ENCODE data around the gene ADAMTSL1. TPM values are rescaled to one million over a fixed set of nuclear protein-coding genes. Genes with fewer than 3 reads are reported as not detected.

The ADAMTSL1 gene
- total and polyA plus RNA-seq, 2 donors from 2014 or later = 3.0 to 27.3 TPM

DNA sequence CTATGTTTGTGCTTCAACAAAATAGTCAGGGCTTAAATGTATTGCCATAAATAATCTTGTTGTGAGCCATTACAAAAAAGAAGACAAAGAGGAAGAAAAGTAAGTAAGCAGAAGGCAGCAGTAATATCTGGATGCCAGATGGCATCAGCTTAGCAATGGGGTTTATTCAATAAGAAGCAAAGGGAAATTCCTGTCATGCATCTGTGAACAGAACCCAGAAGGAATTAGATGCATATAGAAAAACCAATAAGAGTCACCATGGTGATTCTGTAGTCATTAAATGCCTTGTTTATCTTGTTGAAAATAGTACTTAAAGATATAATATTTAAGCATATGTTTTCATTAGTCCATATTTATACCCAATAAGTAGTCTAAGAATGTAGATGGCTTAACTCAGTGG lies 216.0 kb downstream of the ADAMTSL1 start:
- DNase-seq = no peak
- Histone ChIP-seq H3K36me3 (ENCODE audit: control insufficient read depth in 2 of 3, insufficient read depth in 3 of 3, low read length in 3 of 3) (no peaks in the 10 kb centered on the region), H3K4me3 (ENCODE audit: low read length in 3 of 3) (no peak overlapping the region), H3K9me3 (ENCODE audit: control insufficient read depth in 2 of 3, insufficient read depth in 1 of 3, low read length in 3 of 3) (peaks cover 0 to 4% (median 0%) of the 10 kb centered on the region in 3 donors), H3K27ac (ENCODE audit: low read depth in 2 of 2, low read length in 2 of 2) (no peak overlapping the region), H3K4me1 (ENCODE audit: control insufficient read depth in 2 of 3, insufficient read depth in 2 of 3, low read depth in 1 of 3, low read length in 3 of 3) (peaks cover 0 to 2% (median 0%) of the 10 kb centered on the region in 3 donors), H3K9ac (ENCODE audit: low read length in 3 of 3) (no peak overlapping the region), H3K27me3 (ENCODE audit: control insufficient read depth, insufficient read depth, low read length) (no peaks in the 10 kb centered on the region)
- FAIRE-seq = no peak
- TF ChIP-seq, protein P1, sequence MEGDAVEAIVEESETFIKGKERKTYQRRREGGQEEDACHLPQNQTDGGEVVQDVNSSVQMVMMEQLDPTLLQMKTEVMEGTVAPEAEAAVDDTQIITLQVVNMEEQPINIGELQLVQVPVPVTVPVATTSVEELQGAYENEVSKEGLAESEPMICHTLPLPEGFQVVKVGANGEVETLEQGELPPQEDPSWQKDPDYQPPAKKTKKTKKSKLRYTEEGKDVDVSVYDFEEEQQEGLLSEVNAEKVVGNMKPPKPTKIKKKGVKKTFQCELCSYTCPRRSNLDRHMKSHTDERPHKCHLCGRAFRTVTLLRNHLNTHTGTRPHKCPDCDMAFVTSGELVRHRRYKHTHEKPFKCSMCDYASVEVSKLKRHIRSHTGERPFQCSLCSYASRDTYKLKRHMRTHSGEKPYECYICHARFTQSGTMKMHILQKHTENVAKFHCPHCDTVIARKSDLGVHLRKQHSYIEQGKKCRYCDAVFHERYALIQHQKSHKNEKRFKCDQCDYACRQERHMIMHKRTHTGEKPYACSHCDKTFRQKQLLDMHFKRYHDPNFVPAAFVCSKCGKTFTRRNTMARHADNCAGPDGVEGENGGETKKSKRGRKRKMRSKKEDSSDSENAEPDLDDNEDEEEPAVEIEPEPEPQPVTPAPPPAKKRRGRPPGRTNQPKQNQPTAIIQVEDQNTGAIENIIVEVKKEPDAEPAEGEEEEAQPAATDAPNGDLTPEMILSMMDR (IDR thresholded peaks at IDR 0.05; ENCODE audit: borderline replicate concordance, extremely low read depth, insufficient read depth) = no peak
- intact Hi-C loops (cut with DNase I) = no loop called here

DNA sequence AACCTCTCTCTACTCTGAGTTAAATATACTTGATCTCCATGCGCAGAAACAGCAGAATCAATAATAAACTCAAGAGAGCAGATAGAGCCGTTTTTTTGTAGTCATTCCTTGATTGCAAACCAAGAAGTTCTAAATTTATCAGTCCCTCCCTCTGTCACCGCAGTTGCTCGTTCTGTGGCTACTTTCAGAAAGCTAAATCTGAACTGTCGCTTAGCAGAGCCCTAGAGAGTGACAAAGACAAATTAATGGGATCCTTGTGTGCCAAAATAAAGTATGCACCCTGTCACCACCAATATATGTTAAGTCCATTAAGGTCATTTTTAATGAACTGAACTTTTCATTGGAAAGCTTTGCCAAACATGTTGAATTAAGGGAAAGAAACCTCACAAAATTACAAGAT lies 218.3 kb downstream of the ADAMTSL1 start:
- H3K27me3 ChIP-seq (ENCODE audit: control insufficient read depth, insufficient read depth, low read length) = no peaks in the 10 kb centered on the region
- DNase-seq (no peak), FAIRE-seq (no peak)
- H3K36me3 ChIP-seq (ENCODE audit: control insufficient read depth in 2 of 3, insufficient read depth in 3 of 3, low read length in 3 of 3) = no peaks in the 10 kb centered on the region
- intact Hi-C loops (cut with DNase I) = no loop called here
- TF ChIP-seq, protein P1 (IDR thresholded peaks at IDR 0.05; ENCODE audit: borderline replicate concordance, extremely low read depth, insufficient read depth) = no peak
- peaks cover 0 to 2% (median 0%) of the 10 kb centered on the region in 3 donors for H3K4me1 ChIP-seq (ENCODE audit: control insufficient read depth in 2 of 3, insufficient read depth in 2 of 3, low read depth in 1 of 3, low read length in 3 of 3)
- no peak overlapping the region for H3K9ac ChIP-seq (ENCODE audit: low read length in 3 of 3)
- no peak overlapping the region for H3K27ac ChIP-seq (ENCODE audit: low read depth in 2 of 2, low read length in 2 of 2)
- H3K9me3 ChIP-seq (ENCODE audit: control insufficient read depth in 2 of 3, insufficient read depth in 1 of 3, low read length in 3 of 3) = peaks cover 0 to 9% (median 0%) of the 10 kb centered on the region in 3 donors
- no peak overlapping the region for H3K4me3 ChIP-seq (ENCODE audit: low read length in 3 of 3)

DNA sequence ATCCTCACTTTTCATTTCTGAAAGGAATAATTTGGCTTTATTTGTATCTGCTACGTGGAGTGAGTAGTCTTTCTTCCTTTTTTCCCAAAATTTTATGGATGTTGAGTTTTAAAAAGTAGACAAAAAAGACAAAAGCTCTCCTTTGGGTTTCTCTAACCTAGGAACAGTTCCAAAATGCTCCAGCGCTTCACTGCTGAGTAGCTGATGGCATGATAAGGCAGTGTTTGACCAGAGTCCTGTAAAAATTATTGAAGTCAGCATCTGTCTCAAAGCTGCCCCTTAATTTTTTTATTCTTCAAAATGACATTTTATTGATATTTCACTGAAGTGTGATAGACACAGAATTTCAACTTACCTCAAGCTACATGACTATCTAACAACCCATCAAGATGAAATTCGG lies 219.0 kb downstream of the ADAMTSL1 start:
- intact Hi-C loops (cut with DNase I) = no loop called here
- DNase-seq (no peak), FAIRE-seq (no peak)
- no peak overlapping the region for H3K27ac ChIP-seq (ENCODE audit: low read depth in 2 of 2, low read length in 2 of 2)
- no peak overlapping the region for H3K9ac ChIP-seq (ENCODE audit: low read length in 3 of 3)
- peaks cover 0 to 2% (median 0%) of the 10 kb centered on the region in 3 donors for H3K4me1 ChIP-seq (ENCODE audit: control insufficient read depth in 2 of 3, insufficient read depth in 2 of 3, low read depth in 1 of 3, low read length in 3 of 3)
- H3K36me3 ChIP-seq (ENCODE audit: control insufficient read depth in 2 of 3, insufficient read depth in 3 of 3, low read length in 3 of 3) = no peaks in the 10 kb centered on the region
- H3K9me3 ChIP-seq (ENCODE audit: control insufficient read depth in 2 of 3, insufficient read depth in 1 of 3, low read length in 3 of 3) = peaks cover 0 to 9% (median 0%) of the 10 kb centered on the region in 3 donors
- TF ChIP-seq, protein P1 (IDR thresholded peaks at IDR 0.05; ENCODE audit: borderline replicate concordance, extremely low read depth, insufficient read depth) = no peak
- H3K4me3 ChIP-seq (ENCODE audit: low read length in 3 of 3) = no peak overlapping the region
- no peaks in the 10 kb centered on the region for H3K27me3 ChIP-seq (ENCODE audit: control insufficient read depth, insufficient read depth, low read length)
